Endothelial cell (in vitro differentiated cells): ENCODE data around the gene MRPL52. TPM values are rescaled to one million over a fixed set of nuclear protein-coding genes. Genes with fewer than 3 reads are reported as not detected.
A peak's percentile ranks its signal among the peaks of the same experiment; 100 is the strongest.
"Not testable (repeated sequence)": the region's sequence is repeated elsewhere in the genome, so short reads cannot be mapped to it uniquely, and the experiment has no call there.

ENCODE experiments used
- DNase-seq: peaks from one replicate; pipeline ENCODE4 v3.0.0; 2021; ENCODE audit warnings: low spot score
- H3K27ac Mint-ChIP-seq: one replicate; pipeline ENCODE4 v1.8.0; 2021; ENCODE audit warnings: mixed read lengths, inconsistent platforms; ENCODE audit not compliant: unreplicated experiment
- H3K27me3 Mint-ChIP-seq: one replicate; pipeline ENCODE4 v1.8.0; 2021; ENCODE audit warnings: mild to moderate bottlenecking, moderate library complexity, mixed read lengths, inconsistent platforms; ENCODE audit not compliant: unreplicated experiment
- H3K36me3 Mint-ChIP-seq: one replicate; pipeline ENCODE4 v1.8.0; 2021; ENCODE audit warnings: mild to moderate bottlenecking, low read depth, mixed read lengths, inconsistent platforms; ENCODE audit not compliant: unreplicated experiment
- H3K4me1 Mint-ChIP-seq: one replicate; pipeline ENCODE4 v1.8.0; 2021; ENCODE audit warnings: mild to moderate bottlenecking, mixed read lengths, inconsistent platforms; ENCODE audit not compliant: unreplicated experiment
- H3K4me3 Mint-ChIP-seq: one replicate; pipeline ENCODE4 v1.8.0; 2021; ENCODE audit warnings: mild to moderate bottlenecking, mixed read lengths, inconsistent platforms; ENCODE audit not compliant: unreplicated experiment
- H3K9me3 Mint-ChIP-seq: one replicate; pipeline ENCODE4 v1.8.0; 2021; ENCODE audit warnings: mixed read lengths, inconsistent platforms; ENCODE audit not compliant: unreplicated experiment
- total RNA-seq: library from RNA; stranded (reverse); fragmentation: NEBNext Ultra II Directional; extraction: Animal tissue kit (Norgen Biotek cat#: 25700); gene quantifications from one replicate; pipeline ENCODE4 v1.2.1, GENCODE V29; 2021; ENCODE audit not compliant: unreplicated experiment
- TF ChIP-seq, protein P1 (sequence below): fragments of 200-600 bp; sonication (generic); IDR thresholded peaks from one replicate; pipeline ENCODE4 v1.5.0; 2021; ENCODE audit warnings: antibody characterized with exemption; ENCODE audit not compliant: unreplicated experiment

MRPL52 gene
- total RNA-seq, 1 donor from 2014 or later = 126 TPM

DNA sequence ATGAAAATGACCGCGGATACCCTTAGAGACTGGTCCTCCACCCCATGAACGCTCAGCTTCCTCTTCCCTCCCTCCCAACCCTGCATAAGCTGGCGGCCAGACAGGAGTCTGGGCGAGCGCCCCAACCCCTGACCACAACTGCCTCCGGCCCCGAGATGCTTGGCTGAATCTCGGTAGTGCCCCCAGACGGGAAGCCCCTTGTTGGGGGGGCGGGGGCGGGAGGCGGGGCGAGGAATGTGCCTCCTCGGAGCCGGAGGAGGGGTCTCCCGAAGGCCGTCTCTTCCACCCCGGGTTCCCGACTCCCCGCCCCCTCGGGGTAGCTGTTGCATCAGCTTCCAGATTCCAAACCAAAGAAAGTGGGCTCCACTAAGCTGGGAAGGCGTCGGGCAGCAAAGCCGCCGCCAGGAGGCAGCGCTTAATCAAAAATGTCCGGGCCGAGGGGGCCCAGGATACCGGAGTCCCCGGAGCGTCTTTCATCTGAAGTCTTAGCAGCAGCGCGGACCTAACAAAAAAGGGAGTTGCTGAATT, 7.1 kb upstream of the MRPL52 start:
- no peak overlapping the region for H3K27ac Mint-ChIP-seq
- TF ChIP-seq, protein P1, sequence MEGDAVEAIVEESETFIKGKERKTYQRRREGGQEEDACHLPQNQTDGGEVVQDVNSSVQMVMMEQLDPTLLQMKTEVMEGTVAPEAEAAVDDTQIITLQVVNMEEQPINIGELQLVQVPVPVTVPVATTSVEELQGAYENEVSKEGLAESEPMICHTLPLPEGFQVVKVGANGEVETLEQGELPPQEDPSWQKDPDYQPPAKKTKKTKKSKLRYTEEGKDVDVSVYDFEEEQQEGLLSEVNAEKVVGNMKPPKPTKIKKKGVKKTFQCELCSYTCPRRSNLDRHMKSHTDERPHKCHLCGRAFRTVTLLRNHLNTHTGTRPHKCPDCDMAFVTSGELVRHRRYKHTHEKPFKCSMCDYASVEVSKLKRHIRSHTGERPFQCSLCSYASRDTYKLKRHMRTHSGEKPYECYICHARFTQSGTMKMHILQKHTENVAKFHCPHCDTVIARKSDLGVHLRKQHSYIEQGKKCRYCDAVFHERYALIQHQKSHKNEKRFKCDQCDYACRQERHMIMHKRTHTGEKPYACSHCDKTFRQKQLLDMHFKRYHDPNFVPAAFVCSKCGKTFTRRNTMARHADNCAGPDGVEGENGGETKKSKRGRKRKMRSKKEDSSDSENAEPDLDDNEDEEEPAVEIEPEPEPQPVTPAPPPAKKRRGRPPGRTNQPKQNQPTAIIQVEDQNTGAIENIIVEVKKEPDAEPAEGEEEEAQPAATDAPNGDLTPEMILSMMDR = peak; percentile 74
- H3K4me3 Mint-ChIP-seq = peak overlapping the region; percentile 73
- H3K9me3 Mint-ChIP-seq = no peaks in the 10 kb centered on the region
- H3K27me3 Mint-ChIP-seq = peaks cover 17% of the 10 kb centered on the region
- DNase-seq = peak; percentile 87
- peaks cover 36% of the 10 kb centered on the region for H3K4me1 Mint-ChIP-seq
- H3K36me3 Mint-ChIP-seq = no peaks in the 10 kb centered on the region

DNA sequence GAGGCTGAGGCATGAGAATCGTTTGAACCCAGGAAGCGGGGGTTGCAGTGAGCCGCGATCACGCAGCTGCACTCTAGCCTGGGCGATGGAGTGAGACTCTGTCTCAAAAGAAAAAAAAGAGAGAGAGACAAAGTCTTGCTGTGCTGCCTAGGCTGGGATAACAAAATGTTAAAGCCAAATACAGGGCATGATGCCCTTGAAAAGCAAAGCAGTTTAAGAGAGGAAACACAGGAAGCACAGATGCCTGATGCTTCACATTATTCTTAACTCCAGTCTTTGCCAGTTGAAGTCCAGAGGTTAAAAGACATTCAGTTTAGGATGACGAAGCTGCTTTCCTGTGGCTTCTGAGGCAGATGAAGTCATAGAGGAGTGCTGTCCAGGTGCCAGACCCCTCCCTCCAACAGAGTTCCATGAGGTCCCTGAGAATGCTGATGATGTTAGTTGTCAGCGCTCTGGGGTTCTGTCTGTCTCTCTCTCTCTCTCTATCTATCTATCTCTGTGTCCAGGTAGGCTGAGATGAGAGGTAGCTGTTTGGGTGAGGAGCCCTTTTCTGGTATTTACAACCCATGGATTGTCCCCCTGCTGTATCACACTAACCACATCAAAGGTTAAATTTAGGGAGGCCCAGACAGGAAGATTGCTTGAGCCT, 4.9 kb upstream of the MRPL52 start:
- H3K27me3 Mint-ChIP-seq = peaks cover 15% of the 10 kb centered on the region
- H3K36me3 Mint-ChIP-seq = no peaks in the 10 kb centered on the region
- TF ChIP-seq, protein P1 = no peak
- no peak overlapping the region for H3K27ac Mint-ChIP-seq
- H3K4me3 Mint-ChIP-seq = no peak overlapping the region
- no peak for DNase-seq
- no peaks in the 10 kb centered on the region for H3K9me3 Mint-ChIP-seq
- H3K4me1 Mint-ChIP-seq = peaks cover 28% of the 10 kb centered on the region

DNA sequence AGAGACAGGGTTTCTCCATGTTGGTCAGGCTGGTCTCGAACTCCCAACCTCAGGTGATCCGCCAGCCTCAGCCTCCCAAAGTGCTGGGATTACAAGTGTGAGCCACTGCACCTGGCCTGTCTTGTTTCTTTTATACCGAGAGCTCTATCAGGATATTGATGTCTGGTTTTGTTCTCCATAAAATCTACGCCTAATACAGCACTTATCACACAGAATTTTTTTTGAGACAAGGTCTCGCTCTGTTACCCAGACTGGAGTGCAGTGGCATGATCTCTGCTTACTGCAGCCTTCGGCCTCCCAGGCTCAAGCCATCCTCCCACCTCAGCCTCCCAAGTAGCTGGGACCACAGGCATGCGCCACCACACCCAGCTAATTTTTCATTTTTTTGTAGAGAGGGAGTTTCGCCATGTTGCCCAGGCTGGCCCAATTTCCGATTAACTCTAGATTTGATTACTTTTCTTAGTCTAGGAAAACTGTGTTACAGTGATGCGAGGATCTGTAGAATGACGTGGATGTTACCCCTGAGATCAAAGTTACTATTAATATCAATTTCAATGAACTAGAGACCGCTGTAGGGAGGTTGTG, 519 bp upstream of the MRPL52 start:
- peak overlapping the region; percentile 97 for H3K27ac Mint-ChIP-seq
- not testable (repeated sequence) for DNase-seq, H3K36me3 Mint-ChIP-seq, H3K27me3 Mint-ChIP-seq, H3K9me3 Mint-ChIP-seq
- peak overlapping the region; percentile 95 for H3K4me3 Mint-ChIP-seq
- H3K4me1 Mint-ChIP-seq = peaks cover 32% of the 10 kb centered on the region

DNA sequence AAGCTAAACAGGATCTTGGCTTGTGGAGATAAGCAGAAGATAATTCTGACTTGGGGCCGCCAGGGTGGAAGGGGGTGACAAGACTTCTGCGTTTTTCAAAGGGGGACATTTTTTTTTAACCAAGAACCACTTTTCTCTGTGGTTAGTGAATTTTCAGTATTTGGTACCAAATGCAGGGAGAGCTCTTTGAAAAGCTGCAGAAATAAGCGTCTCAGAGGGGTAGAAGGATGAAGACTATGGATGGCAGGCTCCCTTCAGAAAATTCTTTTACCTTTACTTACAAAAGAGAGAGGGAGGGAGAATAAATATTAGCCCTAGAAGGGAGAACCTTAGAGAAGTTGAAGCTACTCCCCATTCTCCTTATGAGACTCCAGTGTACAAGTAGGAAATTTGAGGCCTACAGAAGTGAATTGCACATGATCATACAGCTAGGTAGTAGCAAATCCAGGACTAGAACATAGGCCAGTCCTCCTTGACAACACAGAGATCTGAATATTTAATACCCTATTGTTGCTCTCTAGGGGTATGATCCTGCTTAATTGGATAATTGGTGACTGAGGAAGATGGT, 840 bp downstream of the MRPL52 start:
- TF ChIP-seq, protein P1 = no peak
- no peak for DNase-seq
- no peaks in the 10 kb centered on the region for H3K9me3 Mint-ChIP-seq
- peak overlapping the region; percentile 95 for H3K4me3 Mint-ChIP-seq
- H3K27ac Mint-ChIP-seq = peak overlapping the region; percentile 97
- peaks cover 6% of the 10 kb centered on the region for H3K27me3 Mint-ChIP-seq
- peaks cover 14% of the 10 kb centered on the region for H3K36me3 Mint-ChIP-seq
- H3K4me1 Mint-ChIP-seq = peaks cover 43% of the 10 kb centered on the region

DNA sequence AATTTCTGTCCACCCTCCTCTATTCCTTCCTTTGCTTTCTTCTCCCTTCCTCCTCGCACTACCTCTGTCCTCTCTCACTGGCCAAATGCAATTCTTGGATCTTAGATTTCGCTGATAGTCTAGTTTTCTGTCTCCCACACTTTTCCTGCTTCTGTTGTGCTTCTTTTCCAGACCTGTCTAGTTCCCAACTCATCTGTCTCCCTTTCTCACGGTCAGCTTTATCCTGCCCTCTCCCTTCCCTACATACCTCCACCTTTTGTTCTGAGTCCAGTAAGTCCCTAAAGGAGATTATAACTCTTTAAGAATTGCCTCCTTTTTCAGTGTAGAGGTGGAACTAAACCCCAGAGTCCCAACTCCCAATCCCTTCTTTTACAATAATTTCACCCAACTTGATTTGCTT, 5.8 kb downstream of the MRPL52 start:
- H3K4me1 Mint-ChIP-seq = peaks cover 62% of the 10 kb centered on the region
- H3K36me3 Mint-ChIP-seq = peaks cover 13% of the 10 kb centered on the region
- no peaks in the 10 kb centered on the region for H3K9me3 Mint-ChIP-seq
- H3K4me3 Mint-ChIP-seq = peak overlapping the region; percentile 100
- TF ChIP-seq, protein P1 = no peak
- H3K27me3 Mint-ChIP-seq = peaks cover 21% of the 10 kb centered on the region
- no peak for DNase-seq
- peak overlapping the region; percentile 80 for H3K27ac Mint-ChIP-seq
